HUES64 (cell line): ENCODE results near the gene PHC3.
A peak's percentile ranks its signal among the peaks of the same experiment; 100 is the strongest.

Experiments used
- H3K27ac ChIP-seq: 2 replicates; pipeline ENCODE4 v1.7.0; 2013; ENCODE audit warnings: low read depth, low read length, inconsistent platforms
- H3K27me3 ChIP-seq: 2 replicates; pipeline ENCODE4 v1.6.1; 2013; ENCODE audit warnings: mild to moderate bottlenecking, low read length; ENCODE audit not compliant: insufficient read depth
- H3K36me3 ChIP-seq: 2 replicates; pipeline ENCODE4 v1.6.1; 2013; ENCODE audit warnings: mild to moderate bottlenecking, low read length; ENCODE audit not compliant: insufficient read depth
- H3K4me1 ChIP-seq: 2 replicates; pipeline ENCODE4 v1.6.1; 2013; ENCODE audit warnings: mild to moderate bottlenecking, low read length, moderate library complexity; ENCODE audit not compliant: insufficient read depth
- H3K4me3 ChIP-seq: 2 replicates; pipeline ENCODE4 v1.5.1; 2013; ENCODE audit warnings: mild to moderate bottlenecking, low read length, moderate library complexity
- H3K9ac ChIP-seq: 2 replicates; pipeline ENCODE4 v1.6.1; 2013; ENCODE audit warnings: mild to moderate bottlenecking, low read depth, low read length
- H3K9me3 ChIP-seq: 2 replicates; pipeline ENCODE4 v1.6.1; 2013; ENCODE audit warnings: low read depth, low read length; ENCODE audit not compliant: insufficient read depth
- WGBS: fragments of 150-250, 120-280 bp; methylation state at CpG from one replicate; pipeline ENCODE4 v1.1.7; 2013; ENCODE audit warnings: missing lambda C conversion rate; 5-methylcytosine and 5-hydroxymethylcytosine counted together

Gene PHC3

DNA sequence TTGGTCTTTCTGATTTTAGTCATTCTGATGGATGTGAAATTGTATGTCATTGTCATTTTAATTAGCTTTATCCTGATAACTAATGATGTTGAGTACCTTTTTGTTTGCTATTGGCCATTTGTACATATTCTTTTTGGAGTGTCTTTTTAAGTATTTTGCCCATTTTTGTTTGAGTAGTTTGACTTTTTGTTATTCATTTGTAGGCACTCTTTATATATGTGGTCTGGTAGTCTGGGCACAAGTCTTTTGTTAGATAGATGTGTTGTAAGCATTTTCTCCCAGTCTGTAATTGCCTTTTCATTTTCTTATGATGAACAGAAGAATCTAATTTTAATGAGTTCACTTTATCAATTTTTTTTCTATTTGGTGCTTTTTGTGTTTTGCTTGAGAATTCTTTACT, 129.1 kb downstream of the PHC3 start:
- Histone ChIP-seq H3K9ac (no peak overlapping the region), H3K36me3 (no peaks in the 10 kb centered on the region), H3K4me1 (peaks cover 11% of the 10 kb centered on the region), H3K27me3 (no peaks in the 10 kb centered on the region), H3K27ac (no peak overlapping the region), H3K9me3 (peaks cover 4% of the 10 kb centered on the region; the same call in 1 of the 2 replicates), H3K4me3 (no peak overlapping the region)

- no peaks in the 10 kb centered on the region for H3K36me3 ChIP-seq
- no peak overlapping the region for H3K4me3 ChIP-seq
- H3K27me3 ChIP-seq, result no peaks in the 10 kb centered on the region
- peaks cover 4% of the 10 kb centered on the region; the same call in 1 of the 2 replicates for H3K4me1 ChIP-seq
- 92% methylated on average over 3 of the region's 4 CpGs for WGBS
- peaks cover 4% of the 10 kb centered on the region; the same call in 1 of the 2 replicates for H3K9me3 ChIP-seq
- no peak overlapping the region for H3K9ac ChIP-seq
- H3K27ac ChIP-seq, result no peak overlapping the region
These were observed 130.8 kb downstream of the PHC3 start for GRCh38 chr3:170050753-170051152.

GRCh38 chr3:170049146-170050000, 132.2 kb downstream of the PHC3 start:
- no peaks in the 10 kb centered on the region for H3K36me3 ChIP-seq
- no peaks in the 10 kb centered on the region for H3K27me3 ChIP-seq
- no peak overlapping the region for H3K27ac ChIP-seq
- 93% methylated on average over 10 of the region's 10 CpGs for WGBS
- H3K9ac ChIP-seq, result no peak overlapping the region
- no peak overlapping the region for H3K4me3 ChIP-seq
- H3K4me1 ChIP-seq, result no peaks in the 10 kb centered on the region
- H3K9me3 ChIP-seq, result peaks cover 4% of the 10 kb centered on the region; the same call in 1 of the 2 replicates

- Histone ChIP-seq H3K27me3 (no peaks in the 10 kb centered on the region), H3K36me3 (no peaks in the 10 kb centered on the region), H3K4me3 (no peak overlapping the region), H3K27ac (no peak overlapping the region), H3K9ac (no peak overlapping the region), H3K9me3 (0 out of 2 replicates have a peak, but pooled peaks cover under 1% of the 10 kb centered on the region), H3K4me1 (no peaks in the 10 kb centered on the region)
- 94% methylated on average over 3 of the region's 3 CpGs for WGBS
These were observed 134.5 kb downstream of the PHC3 start for GRCh38 chr3:170047133-170047404.

GRCh38 chr3:170046269-170047132, 135.0 kb downstream of the PHC3 start:
- no peaks in the 10 kb centered on the region for H3K9me3 ChIP-seq
- H3K36me3 ChIP-seq, result no peaks in the 10 kb centered on the region
- no peak overlapping the region for H3K4me3 ChIP-seq
- H3K27ac ChIP-seq, result no peak overlapping the region
- H3K27me3 ChIP-seq, result no peaks in the 10 kb centered on the region
- 87% methylated on average over 5 of the region's 5 CpGs for WGBS
- no peak overlapping the region for H3K9ac ChIP-seq
- no peaks in the 10 kb centered on the region for H3K4me1 ChIP-seq

GRCh38 chr3:170044795-170045244, 136.7 kb downstream of the PHC3 start:
- 91% methylated on average over 8 of the region's 8 CpGs for WGBS
- no peak overlapping the region for H3K4me3 ChIP-seq
- peaks cover 11% of the 10 kb centered on the region; the same call in 1 of the 2 replicates for H3K27me3 ChIP-seq
- H3K4me1 ChIP-seq, result peaks cover 11% of the 10 kb centered on the region; the same call in 1 of the 2 replicates
- H3K9ac ChIP-seq, result no peak overlapping the region
- H3K9me3 ChIP-seq, result no peaks in the 10 kb centered on the region
- no peak overlapping the region for H3K27ac ChIP-seq
- no peaks in the 10 kb centered on the region for H3K36me3 ChIP-seq

- Histone ChIP-seq H3K27me3 (peaks cover 16% of the 10 kb centered on the region), H3K9me3 (no peaks in the 10 kb centered on the region), H3K9ac (no peak overlapping the region), H3K36me3 (no peaks in the 10 kb centered on the region), H3K27ac (no peak overlapping the region), H3K4me3 (no peak overlapping the region), H3K4me1 (peaks cover 11% of the 10 kb centered on the region; the same call in 1 of the 2 replicates)
- WGBS, result 93% methylated on average over 7 of the region's 8 CpGs
These were observed 137.3 kb downstream of the PHC3 start for GRCh38 chr3:170044271-170044670.

DNA sequence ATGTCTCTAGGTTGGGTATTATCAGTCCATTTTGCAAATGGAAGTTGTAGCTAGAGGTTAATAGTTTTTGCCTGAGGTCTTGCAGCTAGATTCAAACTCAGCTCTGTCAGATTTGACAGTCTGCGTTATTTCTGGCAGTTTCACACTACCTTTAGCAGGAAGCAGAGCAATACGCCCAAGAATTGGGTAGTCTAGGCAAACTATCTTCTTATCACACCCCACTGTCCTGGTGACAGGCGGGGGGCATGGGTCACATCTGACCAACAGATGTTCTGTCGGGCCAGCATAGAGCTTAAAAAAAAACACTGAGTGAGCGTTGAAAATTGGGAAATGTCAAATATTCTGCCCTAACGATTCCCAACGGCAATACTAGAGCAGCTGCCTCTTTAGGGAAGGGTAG, 138.0 kb downstream of the PHC3 start:
- peaks cover 11% of the 10 kb centered on the region; the same call in 1 of the 2 replicates for H3K4me1 ChIP-seq
- H3K4me3 ChIP-seq, result no peak overlapping the region
- H3K36me3 ChIP-seq, result no peaks in the 10 kb centered on the region
- 94% methylated on average over 7 of the region's 7 CpGs for WGBS
- H3K27ac ChIP-seq, result no peak overlapping the region
- no peak overlapping the region for H3K9ac ChIP-seq
- peaks cover 23% of the 10 kb centered on the region for H3K27me3 ChIP-seq
- H3K9me3 ChIP-seq, result no peaks in the 10 kb centered on the region

DNA sequence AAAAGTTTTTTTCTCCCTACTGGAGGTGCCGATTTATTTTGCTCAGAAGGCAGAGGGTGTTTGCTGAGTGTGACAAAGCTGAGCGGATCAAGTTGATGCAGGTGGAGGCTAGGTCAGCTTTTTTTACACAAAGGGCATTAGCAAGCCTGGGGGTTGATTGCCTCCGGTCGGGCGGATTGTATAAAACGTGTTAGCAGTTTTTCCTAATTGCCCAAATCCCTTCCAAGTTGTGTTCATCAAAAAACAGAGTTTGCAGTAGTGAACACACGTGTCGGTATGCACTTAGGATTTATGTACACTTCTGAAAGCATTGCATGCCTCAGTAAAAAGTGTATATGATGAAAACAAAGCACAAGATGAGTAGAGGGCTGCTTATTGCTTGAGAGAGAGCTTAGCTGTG, 141.1 kb downstream of the PHC3 start:
- H3K27ac ChIP-seq, result no peak overlapping the region
- H3K36me3 ChIP-seq, result no peaks in the 10 kb centered on the region
- 29% methylated on average over 8 of the region's 8 CpGs for WGBS

DNA sequence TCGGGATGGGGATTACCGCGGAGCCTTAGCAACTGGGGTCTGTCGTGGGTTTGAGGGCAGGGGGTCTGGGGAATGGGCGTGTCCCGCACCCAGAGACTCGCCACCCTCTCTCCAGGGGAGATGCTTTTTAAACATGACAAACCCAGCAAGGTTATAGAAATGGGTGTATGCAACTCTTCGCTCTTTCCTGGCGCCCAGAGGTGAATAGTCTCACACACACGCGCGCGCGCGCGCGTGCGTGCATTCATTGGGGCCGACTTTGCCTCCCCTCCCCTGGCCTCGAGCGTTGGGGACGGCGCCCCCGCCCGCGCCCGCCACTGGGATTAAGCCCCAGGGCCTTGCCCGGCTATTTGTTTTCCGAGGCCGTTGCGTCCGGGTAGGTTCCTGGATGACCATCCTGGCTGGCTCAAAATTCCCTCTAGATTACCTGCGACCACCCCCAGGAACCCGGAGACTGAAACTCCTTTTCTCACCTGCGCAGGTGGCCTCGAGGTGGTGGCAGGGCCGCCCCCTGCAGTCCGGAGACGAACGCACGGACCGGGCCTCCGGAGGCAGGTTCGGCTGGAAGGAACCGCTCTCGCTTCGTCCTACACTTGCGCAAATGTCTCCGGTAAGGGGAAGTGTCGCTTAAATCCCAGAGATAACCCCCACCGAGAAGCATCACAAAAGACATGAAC, 143.0 kb downstream of the PHC3 start:
- peaks cover 29% of the 10 kb centered on the region for H3K27me3 ChIP-seq
- H3K9ac ChIP-seq, result peak overlapping the region; percentile 51
- H3K9me3 ChIP-seq, result no peaks in the 10 kb centered on the region
- no peaks in the 10 kb centered on the region for H3K36me3 ChIP-seq
- peaks cover 11% of the 10 kb centered on the region; the same call in 1 of the 2 replicates for H3K4me1 ChIP-seq
- peak overlapping the region; percentile 71 for H3K4me3 ChIP-seq
- WGBS, result under 1% methylated on average over 51 of the region's 51 CpGs
- H3K27ac ChIP-seq, result no peak overlapping the region; the same call in 1 of the 2 replicates

More for the DNA sequence above, 141.1 kb downstream of the PHC3 start:
- Histone ChIP-seq H3K4me1 (peaks cover 11% of the 10 kb centered on the region; the same call in 1 of the 2 replicates), H3K9me3 (no peaks in the 10 kb centered on the region), H3K4me3 (peak overlapping the region; percentile 26), H3K27me3 (peaks cover 29% of the 10 kb centered on the region), H3K9ac (peak overlapping the region; percentile 1; the same call in 1 of the 2 replicates)
